ENCODE results near the gene MTAP.

MTAP gene

GRCh38 chr9:21854119-21854518, 51.7 kb downstream of the MTAP start:
- no peak for DNase-seq
- Histone ChIP-seq H3K27ac (no peak overlapping the region), H3K27me3 (ENCODE audit: insufficient read depth, low read depth, severe bottlenecking) (peaks cover 10% of the 10 kb centered on the region), H3K36me3 (no peaks in the 10 kb centered on the region), H3K9me3 (ENCODE audit: severe bottlenecking) (no peaks in the 10 kb centered on the region), H3K4me3 (ENCODE audit: low read depth, low read length) (no peak overlapping the region)
- no peak for TF ChIP-seq CTCF (IDR thresholded peaks at IDR 0.05; ENCODE audit: low read depth, low read length)

- Histone ChIP-seq H3K9me3 (ENCODE audit: severe bottlenecking) (no peaks in the 10 kb centered on the region), H3K27ac (no peak overlapping the region), H3K4me3 (ENCODE audit: low read depth, low read length) (no peak overlapping the region), H3K27me3 (ENCODE audit: insufficient read depth, low read depth, severe bottlenecking) (peaks cover 11% of the 10 kb centered on the region), H3K36me3 (no peaks in the 10 kb centered on the region)
- DNase-seq = no peak
- TF ChIP-seq CTCF (IDR thresholded peaks at IDR 0.05; ENCODE audit: low read depth, low read length) = no peak
Observed at GRCh38 chr9:21854594-21854993, 52.2 kb downstream of the MTAP start.

- H3K27ac ChIP-seq = no peak overlapping the region
- peaks cover 11% of the 10 kb centered on the region for H3K27me3 ChIP-seq (ENCODE audit: insufficient read depth, low read depth, severe bottlenecking)
- TF ChIP-seq CTCF (IDR thresholded peaks at IDR 0.05; ENCODE audit: low read depth, low read length) = no peak
- H3K4me3 ChIP-seq (ENCODE audit: low read depth, low read length) = no peak overlapping the region
- H3K9me3 ChIP-seq (ENCODE audit: severe bottlenecking) = no peaks in the 10 kb centered on the region
- no peaks in the 10 kb centered on the region for H3K36me3 ChIP-seq
- DNase-seq = no peak
Observed at GRCh38 chr9:21856301-21857094, 54.1 kb downstream of the MTAP start.

GRCh38 chr9:21862871-21863270, 60.4 kb downstream of the MTAP start:
- DNase-seq = no peak
- Histone ChIP-seq H3K36me3 (no peaks in the 10 kb centered on the region), H3K9me3 (ENCODE audit: severe bottlenecking) (no peaks in the 10 kb centered on the region)

GRCh38 chr9:21864505-21864904, 62.1 kb downstream of the MTAP start:
- no peak for TF ChIP-seq CTCF (IDR thresholded peaks at IDR 0.05; ENCODE audit: low read depth, low read length)
- Histone ChIP-seq H3K27me3 (ENCODE audit: insufficient read depth, low read depth, severe bottlenecking) (peaks cover 7% of the 10 kb centered on the region), H3K36me3 (no peaks in the 10 kb centered on the region)

More at GRCh38 chr9:21862871-21863270, 60.4 kb downstream of the MTAP start:
- TF ChIP-seq CTCF (IDR thresholded peaks at IDR 0.05; ENCODE audit: low read depth, low read length) = no peak
- Histone ChIP-seq H3K27me3 (ENCODE audit: insufficient read depth, low read depth, severe bottlenecking) (peaks cover 8% of the 10 kb centered on the region), H3K4me3 (ENCODE audit: low read depth, low read length) (no peak overlapping the region), H3K27ac (no peak overlapping the region)

GRCh38 chr9:21866302-21866701, 63.9 kb downstream of the MTAP start:
- no peak for DNase-seq
- no peak for TF ChIP-seq CTCF (IDR thresholded peaks at IDR 0.05; ENCODE audit: low read depth, low read length)
- H3K27me3 ChIP-seq (ENCODE audit: insufficient read depth, low read depth, severe bottlenecking) = peaks cover 10% of the 10 kb centered on the region
- H3K4me3 ChIP-seq (ENCODE audit: low read depth, low read length) = no peak overlapping the region
- no peaks in the 10 kb centered on the region for H3K36me3 ChIP-seq
- no peak overlapping the region for H3K27ac ChIP-seq
- no peaks in the 10 kb centered on the region for H3K9me3 ChIP-seq (ENCODE audit: severe bottlenecking)

More at GRCh38 chr9:21864505-21864904, 62.1 kb downstream of the MTAP start:
- no peak overlapping the region for H3K4me3 ChIP-seq (ENCODE audit: low read depth, low read length)
- H3K9me3 ChIP-seq (ENCODE audit: severe bottlenecking) = no peaks in the 10 kb centered on the region
- DNase-seq = no peak
- no peak overlapping the region for H3K27ac ChIP-seq
